AG04450 (cell line): ENCODE measurements around the gene CHFR. TPM values are rescaled to one million over a fixed set of nuclear protein-coding genes. Genes with fewer than 3 reads are reported as not detected.
A peak's percentile ranks its signal among the peaks of the same experiment; 100 is the strongest.
"Not testable (repeated sequence)": the region's sequence is repeated elsewhere in the genome, so short reads cannot be mapped to it uniquely, and the experiment has no call there.

Experiments used
- CTCF ChIA-PET: fragments of 300-600, 350-600 bp; formaldehyde crosslinking; extraction: SDS; loops from one replicate; lab custom pipeline; 2022; ENCODE audit warnings: antibody characterized with exemption, inconsistent platforms; lab: Charles Lee
- POLR2A ChIA-PET: fragments of 350-600 bp; formaldehyde crosslinking; extraction: SDS; loops from one replicate; lab custom pipeline; 2021; ENCODE audit warnings: antibody characterized with exemption, inconsistent platforms; lab: Yijun Ruan, JAX
- DNase-seq: peaks from one replicate; pipeline ENCODE4 v3.0.0-alpha.2; 2011; ENCODE audit warnings: low read depth, low spot score
- H3K27ac ChIP-seq: one replicate; pipeline ENCODE4 v1.5.1; 2012; ENCODE audit warnings: low read depth, low read length, control low read depth
- H3K27me3 ChIP-seq: one replicate; pipeline ENCODE4 v1.6.0; 2012; ENCODE audit warnings: low read length; ENCODE audit not compliant: control insufficient read depth, insufficient read depth
- H3K4me3 ChIP-seq: 2 replicates; pipeline ENCODE4 v1.5.1; 2011; ENCODE audit warnings: mild to moderate bottlenecking, low read depth, low read length, control low read depth
- H3K9me3 ChIP-seq: 2 replicates; pipeline ENCODE4 v1.5.1; 2012; ENCODE audit warnings: low read length; ENCODE audit not compliant: control insufficient read depth, insufficient read depth
- polyA minus RNA-seq: library from RNA; depleted of rRNA, polyadenylated mRNA; stranded (reverse); fragments of >200 nt; gene quantifications from 2 replicates; pipeline ENCODE4 v1.2.3, GENCODE V29; 2011; rRNA and poly(A)+ RNA removed
- polyA plus RNA-seq: library from polyadenylated mRNA; depleted of rRNA; stranded (reverse); fragments of >200 nt; gene quantifications from 2 replicates; pipeline ENCODE4 v1.2.3, GENCODE V29; 2011; rRNA removed
- TF ChIP-seq, protein P1 (sequence below): IDR thresholded peaks from 2 replicates; pipeline ENCODE4 v1.5.1; 2011; ENCODE audit warnings: low read depth, low read length, control low read depth, inconsistent platforms

CHFR gene
- polyA plus RNA-seq (28.4 and 29.2 TPM in 2 replicates), polyA minus RNA-seq (61.8 and 64.0 TPM in 2 replicates)

GRCh38 chr12:132887513-132888351 is at the start of gene CHFR:
Gene CHFR, minus strand, starts transcription at chr12:132887605. Its CDS starts 277 bp downstream, at chr12:132887328.
- ChIA-PET CTCF (no interaction called here), POLR2A (interaction anchor here (0.9 to 1.0 kb wide), 3 partner anchors 99 to 242 kb away, joined by 5 to 6 read pairs (median 6); partner anchors contain the start of genes ZNF10 and ZNF891)
- no peaks in the 10 kb centered on the region for H3K27me3 ChIP-seq
- H3K4me3 ChIP-seq = peak within 1 kb of the TSS; percentile 82
- peaks cover 24% of the 10 kb centered on the region for H3K9me3 ChIP-seq
- peak; percentile 90 for DNase-seq
- H3K27ac ChIP-seq = peak within 1 kb of the TSS; percentile 94
- TF ChIP-seq, protein P1, sequence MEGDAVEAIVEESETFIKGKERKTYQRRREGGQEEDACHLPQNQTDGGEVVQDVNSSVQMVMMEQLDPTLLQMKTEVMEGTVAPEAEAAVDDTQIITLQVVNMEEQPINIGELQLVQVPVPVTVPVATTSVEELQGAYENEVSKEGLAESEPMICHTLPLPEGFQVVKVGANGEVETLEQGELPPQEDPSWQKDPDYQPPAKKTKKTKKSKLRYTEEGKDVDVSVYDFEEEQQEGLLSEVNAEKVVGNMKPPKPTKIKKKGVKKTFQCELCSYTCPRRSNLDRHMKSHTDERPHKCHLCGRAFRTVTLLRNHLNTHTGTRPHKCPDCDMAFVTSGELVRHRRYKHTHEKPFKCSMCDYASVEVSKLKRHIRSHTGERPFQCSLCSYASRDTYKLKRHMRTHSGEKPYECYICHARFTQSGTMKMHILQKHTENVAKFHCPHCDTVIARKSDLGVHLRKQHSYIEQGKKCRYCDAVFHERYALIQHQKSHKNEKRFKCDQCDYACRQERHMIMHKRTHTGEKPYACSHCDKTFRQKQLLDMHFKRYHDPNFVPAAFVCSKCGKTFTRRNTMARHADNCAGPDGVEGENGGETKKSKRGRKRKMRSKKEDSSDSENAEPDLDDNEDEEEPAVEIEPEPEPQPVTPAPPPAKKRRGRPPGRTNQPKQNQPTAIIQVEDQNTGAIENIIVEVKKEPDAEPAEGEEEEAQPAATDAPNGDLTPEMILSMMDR = no peak

DNA sequence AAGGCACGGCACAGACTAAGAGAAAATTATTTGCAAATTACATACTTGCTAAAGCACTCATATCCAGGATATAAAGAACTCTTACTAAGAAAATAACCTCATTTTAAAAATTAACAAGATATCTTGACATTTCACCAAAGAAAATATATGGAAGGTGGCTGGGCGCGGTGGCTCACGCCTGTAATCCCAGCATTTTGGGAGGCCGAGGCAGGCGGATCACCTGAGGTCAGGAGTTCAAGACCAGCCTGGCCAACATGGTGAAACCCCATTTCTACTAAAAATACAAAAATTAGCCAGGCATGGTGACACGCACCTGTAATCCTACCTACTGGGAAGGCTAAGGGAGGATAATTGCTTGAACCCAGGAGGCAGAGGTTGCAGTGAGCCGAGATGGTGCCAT is 49.5 kb upstream of the CHFR start:
- POLR2A ChIA-PET, H3K27me3 ChIP-seq, H3K27ac ChIP-seq, DNase-seq, CTCF ChIA-PET, H3K4me3 ChIP-seq: not testable (repeated sequence)
- peaks cover 72% of the 10 kb centered on the region for H3K9me3 ChIP-seq

- H3K27ac ChIP-seq = no peak overlapping the region
- DNase-seq = no peak
- peaks cover 67% of the 10 kb centered on the region for H3K9me3 ChIP-seq
- no peaks in the 10 kb centered on the region for H3K27me3 ChIP-seq
- TF ChIP-seq, protein P1 = no peak
- ChIA-PET CTCF (no interaction called here), POLR2A (no interaction called here)
- no peak overlapping the region for H3K4me3 ChIP-seq
These were observed 48.8 kb upstream of the CHFR start for GRCh38 chr12:132936163-132936562.

DNA sequence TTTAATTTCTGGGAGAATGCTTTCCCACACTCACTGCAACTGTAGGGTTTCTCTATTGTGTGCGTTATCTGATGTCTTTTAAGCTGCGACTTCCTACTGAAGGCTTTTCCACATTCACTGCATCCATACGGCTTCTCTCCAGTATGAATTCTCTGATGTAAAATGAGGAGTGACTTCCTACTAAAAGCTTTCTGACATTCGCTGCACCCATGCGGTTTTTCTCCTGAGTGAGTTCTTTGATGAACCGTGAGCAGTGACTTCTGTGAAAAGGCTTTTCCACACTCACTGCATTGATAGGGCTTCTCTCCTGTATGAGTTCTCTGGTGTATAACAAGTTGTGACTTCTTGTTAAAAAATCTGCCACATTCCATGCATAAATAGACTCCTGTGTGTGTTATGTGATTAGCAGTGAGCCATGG is 39.0 kb upstream of the CHFR start:
- Histone ChIP-seq H3K27ac (no peak overlapping the region), H3K27me3 (no peaks in the 10 kb centered on the region), H3K9me3 (peaks cover 63% of the 10 kb centered on the region), H3K4me3 (no peak overlapping the region)
- ChIA-PET CTCF (no interaction called here), POLR2A (no interaction called here)
- DNase-seq = no peak
- TF ChIP-seq, protein P1 = no peak

DNA sequence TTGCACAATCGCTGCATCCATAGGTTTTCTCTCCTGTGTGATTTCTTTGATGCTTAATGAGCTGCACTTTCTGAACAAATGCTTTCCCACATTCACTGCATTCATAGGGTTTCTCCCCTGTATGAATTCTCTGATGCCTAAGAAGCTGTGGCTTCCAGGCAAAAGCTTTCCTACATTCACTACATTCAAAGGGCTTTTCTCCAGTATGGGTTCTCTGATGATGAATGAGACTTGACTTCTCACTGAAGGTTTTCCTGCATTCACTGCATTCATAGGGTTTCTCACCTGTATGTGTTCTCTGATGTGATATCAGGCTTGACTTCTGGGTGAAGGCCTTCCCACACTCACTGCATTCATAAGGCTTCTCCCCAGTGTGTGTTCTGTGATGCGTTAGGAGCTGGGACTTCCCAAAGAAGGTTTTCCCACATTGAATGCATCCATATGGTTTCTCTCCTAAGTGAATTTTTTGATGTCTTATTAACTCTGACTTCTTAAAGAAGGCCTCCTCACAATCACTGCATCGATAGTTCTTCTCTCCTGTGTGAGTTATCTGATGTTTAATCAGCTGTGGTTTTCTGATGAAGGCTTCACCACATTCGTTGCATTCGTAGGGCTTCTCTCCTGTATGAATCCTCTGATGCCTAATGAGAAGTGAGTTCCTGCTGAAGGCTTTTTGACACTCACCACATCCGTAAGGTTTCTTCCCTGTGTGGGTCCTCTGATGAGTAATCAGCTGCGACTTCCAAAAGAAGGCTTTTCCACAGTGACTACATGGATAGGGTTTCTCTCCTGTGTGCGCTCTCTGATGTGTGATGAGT is 38.4 kb upstream of the CHFR start:
- H3K27me3 ChIP-seq = no peaks in the 10 kb centered on the region
- no peak overlapping the region for H3K27ac ChIP-seq
- no peak for DNase-seq
- ChIA-PET POLR2A (no interaction called here), CTCF (no interaction called here)
- peaks cover 67% of the 10 kb centered on the region for H3K9me3 ChIP-seq
- TF ChIP-seq, protein P1 = no peak
- no peak overlapping the region for H3K4me3 ChIP-seq
